ENCODE measurements around the gene LRRTM4.
"Not testable (repeated sequence)": the region's sequence is repeated elsewhere in the genome, so short reads cannot be mapped to it uniquely, and the experiment has no call there.

LRRTM4 gene

GRCh38 chr2:77309725-77310124 lies 212.5 kb downstream of the LRRTM4 start:
- DNase-seq = no peak

- DNase-seq = no peak
Measured at GRCh38 chr2:77301441-77301840, 220.7 kb downstream of the LRRTM4 start.

- no peak for DNase-seq
Measured at GRCh38 chr2:77296791-77297190, 225.4 kb downstream of the LRRTM4 start.

- no peak for DNase-seq
Measured at GRCh38 chr2:77294474-77294873, 227.7 kb downstream of the LRRTM4 start.

GRCh38 chr2:77284353-77284752 lies 237.8 kb downstream of the LRRTM4 start:
- DNase-seq = no peak

GRCh38 chr2:77271262-77271661 lies 250.9 kb downstream of the LRRTM4 start:
- DNase-seq = no peak

GRCh38 chr2:77270433-77270832 lies 251.7 kb downstream of the LRRTM4 start:
- no peak for DNase-seq

GRCh38 chr2:77268626-77269025 lies 253.6 kb downstream of the LRRTM4 start:
- DNase-seq = no peak

- no peak for DNase-seq
Measured at GRCh38 chr2:77232909-77233425, 289.2 kb downstream of the LRRTM4 start.

GRCh38 chr2:77228391-77228790 lies 293.8 kb downstream of the LRRTM4 start:
- DNase-seq = peak; percentile 76

- no peak for DNase-seq
Measured at GRCh38 chr2:77210725-77211124, 311.5 kb downstream of the LRRTM4 start.

- no peak for DNase-seq
Measured at GRCh38 chr2:77207331-77207730, 314.8 kb downstream of the LRRTM4 start.

- DNase-seq = no peak
Measured at GRCh38 chr2:77201755-77202154, 320.4 kb downstream of the LRRTM4 start.

GRCh38 chr2:77199411-77199810 lies 322.8 kb downstream of the LRRTM4 start:
- DNase-seq = no peak

GRCh38 chr2:77193858-77194448 lies 328.2 kb downstream of the LRRTM4 start:
- DNase-seq = no peak

GRCh38 chr2:77192811-77193289 lies 329.3 kb downstream of the LRRTM4 start:
- DNase-seq = no peak

GRCh38 chr2:77191665-77192064 lies 330.5 kb downstream of the LRRTM4 start:
- DNase-seq = no peak

GRCh38 chr2:77190721-77191346 lies 331.3 kb downstream of the LRRTM4 start:
- no peak for DNase-seq

GRCh38 chr2:77185052-77185451 lies 337.1 kb downstream of the LRRTM4 start:
- DNase-seq = no peak

- DNase-seq = no peak
Measured at GRCh38 chr2:77179297-77179696, 342.9 kb downstream of the LRRTM4 start.

- DNase-seq = not testable (repeated sequence)
Measured at GRCh38 chr2:77175266-77175780, 346.9 kb downstream of the LRRTM4 start.

- no peak for DNase-seq
Measured at GRCh38 chr2:77169426-77169825, 352.8 kb downstream of the LRRTM4 start.

- DNase-seq = not testable (repeated sequence)
Measured at GRCh38 chr2:77164021-77164420, 358.2 kb downstream of the LRRTM4 start.

GRCh38 chr2:77161009-77161408 lies 361.2 kb downstream of the LRRTM4 start:
- no peak for DNase-seq
